Neutrophil (primary cell): ENCODE data around the gene ZNF582.

ENCODE experiments used
- H3K27ac ChIP-seq: fragments of 200-600 bp; sonication (generic); 2 replicates; pipeline ENCODE4 v1.5.1; 2016; ENCODE audit warnings: mild to moderate bottlenecking, moderate library complexity
- H3K27me3 ChIP-seq: fragments of 200-600 bp; sonication (generic); 2 replicates; pipeline ENCODE4 v1.6.0; 2016; ENCODE audit warnings: mild to moderate bottlenecking
- H3K36me3 ChIP-seq: fragments of 200-600 bp; sonication (generic); 2 replicates; pipeline ENCODE4 v1.5.1; 2017
- H3K4me1 ChIP-seq, 2 experiments: fragments of 200-600 bp in 1 of 2; sonication (generic) in 1 of 2; 1 replicate in 1 of 2; 2 replicates in 1 of 2; pipeline versions ENCODE4 v1.5.1 to v1.6.1; 2013 to 2016; ENCODE audit warnings: low read depth in 1 of 2, low read length in 1 of 2, mild to moderate bottlenecking in 1 of 2, moderate library complexity in 1 of 2; ENCODE audit not compliant: control insufficient read depth in 1 of 2, insufficient read depth in 1 of 2
- H3K4me3 ChIP-seq, 2 experiments: fragments of 200-600 bp in 1 of 2; sonication (generic) in 1 of 2; 1 replicate in 1 of 2; 2 replicates in 1 of 2; pipeline ENCODE4 v1.5.1; 2013 to 2016; ENCODE audit warnings: low read depth in 1 of 2, low read length in 1 of 2, mild to moderate bottlenecking in 1 of 2, moderate library complexity in 1 of 2
- H3K9me3 ChIP-seq: fragments of 200-600 bp; sonication (generic); 2 replicates; pipeline ENCODE4 v1.5.1; 2016
- CTCF ChIP-seq: fragments of 200-600 bp; sonication (generic); IDR thresholded peaks from 2 replicates; pipeline ENCODE4 v1.5.1; 2016; ENCODE audit warnings: antibody characterized with exemption

The ZNF582 gene

GRCh38 chr19:56367829-56368711, 25.3 kb downstream of the ZNF582 start:
- TF ChIP-seq CTCF, result no peak
- no peaks in the 10 kb centered on the region for H3K9me3 ChIP-seq
- no peaks in the 10 kb centered on the region for H3K36me3 ChIP-seq
- H3K4me1 ChIP-seq, result peaks cover 11 to 16% of the 10 kb centered on the region in 2 experiments
- H3K27me3 ChIP-seq, result no peaks in the 10 kb centered on the region
- H3K27ac ChIP-seq, result peak overlapping the region; percentile 55
- H3K4me3 ChIP-seq, result peak overlapping the region; percentile 66 to 72

GRCh38 chr19:56360841-56361240, 32.5 kb downstream of the ZNF582 start:
- no peaks in the 10 kb centered on the region for H3K36me3 ChIP-seq
- TF ChIP-seq CTCF, result no peak
- H3K27ac ChIP-seq, result no peak overlapping the region
- no peaks in the 10 kb centered on the region for H3K9me3 ChIP-seq
- no peaks in the 10 kb centered on the region for H3K4me1 ChIP-seq
- no peak overlapping the region for H3K4me3 ChIP-seq
- H3K27me3 ChIP-seq, result no peaks in the 10 kb centered on the region

- Histone ChIP-seq H3K27me3 (no peaks in the 10 kb centered on the region), H3K36me3 (no peaks in the 10 kb centered on the region), H3K4me3 (no peak overlapping the region), H3K4me1 (no peaks in the 10 kb centered on the region), H3K27ac (no peak overlapping the region), H3K9me3 (no peaks in the 10 kb centered on the region)
- TF ChIP-seq CTCF, result no peak
Observed at GRCh38 chr19:56356944-56357343, 36.4 kb downstream of the ZNF582 start.

- no peaks in the 10 kb centered on the region for H3K36me3 ChIP-seq
- TF ChIP-seq CTCF, result no peak
- no peaks in the 10 kb centered on the region for H3K9me3 ChIP-seq
- no peak overlapping the region for H3K27ac ChIP-seq
- H3K4me3 ChIP-seq, result no peak overlapping the region
- H3K27me3 ChIP-seq, result no peaks in the 10 kb centered on the region
- no peaks in the 10 kb centered on the region for H3K4me1 ChIP-seq
Observed at GRCh38 chr19:56355517-56355916, 37.8 kb downstream of the ZNF582 start.

GRCh38 chr19:56351208-56351607, 42.1 kb downstream of the ZNF582 start:
- Histone ChIP-seq H3K36me3 (no peaks in the 10 kb centered on the region), H3K9me3 (no peaks in the 10 kb centered on the region), H3K4me1 (no peaks in the 10 kb centered on the region), H3K4me3 (no peak overlapping the region), H3K27me3 (no peaks in the 10 kb centered on the region), H3K27ac (no peak overlapping the region)
- no peak for TF ChIP-seq CTCF
